BE2C (cell line): ENCODE measurements around the gene PSPN.

Source experiments
- DNase-seq: peaks from one replicate; pipeline ENCODE4 v3.0.0-alpha.2; 2020
- H3K27me3 ChIP-seq: fragments of 250-450 bp; sonication (Bioruptor Pico); 2 replicates; pipeline ENCODE4 v1.5.1; 2020; ENCODE audit warnings: mild to moderate bottlenecking
- H3K36me3 ChIP-seq: fragments of 250-450 bp; sonication (Bioruptor Pico); 2 replicates; pipeline ENCODE4 v1.5.1; 2020; ENCODE audit warnings: mild to moderate bottlenecking
- H3K4me1 ChIP-seq: fragments of 250-450 bp; sonication (Bioruptor Pico); 2 replicates; pipeline ENCODE4 v1.5.1; 2020
- H3K4me3 ChIP-seq: 2 replicates; pipeline ENCODE4 v1.5.1; 2011; ENCODE audit warnings: low read depth, low read length
- H3K9me3 ChIP-seq: fragments of 250-450 bp; sonication (Bioruptor Pico); 2 replicates; pipeline ENCODE4 v1.5.1; 2020
- CTCF ChIP-seq: IDR thresholded peaks from 2 replicates; pipeline ENCODE4 v1.5.1; 2012; ENCODE audit warnings: mild to moderate bottlenecking, low read depth, low read length

Gene PSPN

GRCh38 chr19:6418562-6418932, 42.8 kb upstream of the PSPN start:
- Histone ChIP-seq H3K4me1 (no peaks in the 10 kb centered on the region), H3K4me3 (no peak overlapping the region), H3K27me3 (no peaks in the 10 kb centered on the region), H3K9me3 (no peaks in the 10 kb centered on the region), H3K36me3 (peaks cover 89% of the 10 kb centered on the region)
- no peak for DNase-seq
- TF ChIP-seq CTCF, result no peak

- no peak overlapping the region for H3K4me3 ChIP-seq
- peak; percentile 47 for DNase-seq
- H3K27me3 ChIP-seq, result no peaks in the 10 kb centered on the region
- peak; percentile 30; the same call in 1 of the 2 replicates for TF ChIP-seq CTCF
- peaks cover 88% of the 10 kb centered on the region for H3K36me3 ChIP-seq
- H3K9me3 ChIP-seq, result no peaks in the 10 kb centered on the region
- H3K4me1 ChIP-seq, result no peaks in the 10 kb centered on the region
These were observed 42.2 kb upstream of the PSPN start for GRCh38 chr19:6417713-6418561.

- Histone ChIP-seq H3K4me1 (no peaks in the 10 kb centered on the region), H3K4me3 (no peak overlapping the region), H3K9me3 (no peaks in the 10 kb centered on the region), H3K36me3 (peaks cover 84% of the 10 kb centered on the region), H3K27me3 (no peaks in the 10 kb centered on the region)
- TF ChIP-seq CTCF, result no peak
- DNase-seq, result no peak
These were observed 41.1 kb upstream of the PSPN start for GRCh38 chr19:6416658-6417405.

- DNase-seq, result no peak
- Histone ChIP-seq H3K9me3 (no peaks in the 10 kb centered on the region), H3K4me1 (no peaks in the 10 kb centered on the region), H3K4me3 (no peak overlapping the region), H3K27me3 (no peaks in the 10 kb centered on the region), H3K36me3 (peaks cover 72% of the 10 kb centered on the region)
- TF ChIP-seq CTCF, result no peak
These were observed 40.0 kb upstream of the PSPN start for GRCh38 chr19:6415591-6416190.

GRCh38 chr19:6414793-6415590, 39.3 kb upstream of the PSPN start:
- Histone ChIP-seq H3K4me3 (no peak overlapping the region), H3K27me3 (no peaks in the 10 kb centered on the region), H3K4me1 (no peaks in the 10 kb centered on the region), H3K36me3 (peaks cover 65% of the 10 kb centered on the region), H3K9me3 (no peaks in the 10 kb centered on the region)
- TF ChIP-seq CTCF, result 0 out of 2 replicates have a peak, but pooled peaks have one; percentile 3
- no peak for DNase-seq
